ENCODE results near the gene SSBP2.

SSBP2 gene

DNA sequence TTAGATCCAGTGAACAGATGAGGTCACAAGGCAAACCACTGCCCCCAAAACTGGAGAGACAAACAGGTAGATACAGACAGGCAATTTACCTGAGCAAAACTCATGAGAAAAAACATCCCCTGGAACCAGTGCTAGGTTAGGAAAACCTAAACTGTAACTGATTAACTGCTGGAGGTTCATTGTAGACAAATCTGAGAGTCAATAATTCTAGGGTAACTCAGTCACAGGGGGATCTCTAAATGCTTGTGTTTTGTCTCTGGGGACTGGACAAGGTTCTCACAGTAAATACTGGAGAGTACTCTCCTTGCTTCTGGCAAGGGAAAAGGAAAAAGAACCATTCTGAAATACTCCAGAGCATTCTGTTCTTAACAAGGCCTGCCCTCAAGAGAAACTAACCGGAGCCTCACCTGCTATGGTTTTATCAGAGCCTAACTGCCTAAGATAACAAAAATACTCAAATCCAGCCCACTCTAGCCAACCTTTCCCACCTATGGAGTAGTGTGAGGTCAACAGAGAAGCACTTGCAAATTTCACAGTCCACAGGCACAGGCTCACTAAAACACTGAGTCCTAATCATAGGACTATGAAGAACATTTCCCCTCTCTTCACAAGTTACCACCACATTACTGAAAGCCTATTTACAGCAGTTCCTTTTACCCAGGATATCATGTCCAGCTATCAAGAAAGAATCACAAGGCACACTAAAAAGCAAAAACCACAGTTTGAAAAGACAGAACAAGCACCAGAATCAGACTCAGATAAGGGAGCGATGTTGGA, 217.1 kb downstream of the SSBP2 start:
- H3K9ac ChIP-seq (ENCODE audit: low read length) = no peak overlapping the region
- no peaks in the 10 kb centered on the region for H3K9me3 ChIP-seq (ENCODE audit: control insufficient read depth, low read length)
- H3K4me3 ChIP-seq (ENCODE audit: low read length) = no peak overlapping the region
- peaks cover 11% of the 10 kb centered on the region for H3K4me1 ChIP-seq (ENCODE audit: control insufficient read depth, insufficient read depth, low read length)
- H3K36me3 ChIP-seq (ENCODE audit: control insufficient read depth, insufficient read depth, low read length) = no peaks in the 10 kb centered on the region
- no peaks in the 10 kb centered on the region for H3K27me3 ChIP-seq (ENCODE audit: control insufficient read depth, insufficient read depth, low read length)

DNA sequence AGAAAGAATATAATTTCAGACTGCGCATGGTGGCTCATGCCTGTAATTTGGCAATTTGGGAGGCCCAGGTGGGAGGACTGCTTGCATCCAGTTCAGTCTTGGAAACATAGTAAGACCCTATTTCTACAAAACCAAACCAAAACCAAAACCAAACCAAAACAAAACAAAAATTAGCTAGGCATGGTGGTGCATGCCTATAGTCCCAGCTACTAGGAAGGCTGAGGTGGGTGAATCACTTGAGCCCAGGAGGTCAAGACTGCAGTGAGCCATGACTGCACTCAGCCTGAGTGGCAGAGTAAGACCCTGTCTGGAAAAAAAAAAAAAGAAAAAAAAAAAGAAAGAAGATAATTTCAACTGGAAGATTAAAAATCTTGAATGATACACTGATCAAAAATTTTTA, 220.0 kb downstream of the SSBP2 start:
- H3K27me3 ChIP-seq (ENCODE audit: control insufficient read depth, insufficient read depth, low read length) = no peaks in the 10 kb centered on the region
- no peak overlapping the region for H3K4me3 ChIP-seq (ENCODE audit: low read length)
- H3K9me3 ChIP-seq (ENCODE audit: control insufficient read depth, low read length) = no peaks in the 10 kb centered on the region
- no peak overlapping the region for H3K9ac ChIP-seq (ENCODE audit: low read length)
- no peaks in the 10 kb centered on the region for H3K36me3 ChIP-seq (ENCODE audit: control insufficient read depth, insufficient read depth, low read length)
- H3K4me1 ChIP-seq (ENCODE audit: control insufficient read depth, insufficient read depth, low read length) = peaks cover 11% of the 10 kb centered on the region

- no peak overlapping the region for H3K9ac ChIP-seq (ENCODE audit: low read length)
- H3K36me3 ChIP-seq (ENCODE audit: control insufficient read depth, insufficient read depth, low read length) = no peaks in the 10 kb centered on the region
- H3K4me1 ChIP-seq (ENCODE audit: control insufficient read depth, insufficient read depth, low read length) = no peaks in the 10 kb centered on the region
- H3K9me3 ChIP-seq (ENCODE audit: control insufficient read depth, low read length) = no peaks in the 10 kb centered on the region
- no peaks in the 10 kb centered on the region for H3K27me3 ChIP-seq (ENCODE audit: control insufficient read depth, insufficient read depth, low read length)
- no peak overlapping the region for H3K4me3 ChIP-seq (ENCODE audit: low read length)
Observed at GRCh38 chr5:81525690-81526089, 225.2 kb downstream of the SSBP2 start.

GRCh38 chr5:81524015-81524414, 226.9 kb downstream of the SSBP2 start:
- Histone ChIP-seq H3K36me3 (ENCODE audit: control insufficient read depth, insufficient read depth, low read length) (no peaks in the 10 kb centered on the region), H3K4me1 (ENCODE audit: control insufficient read depth, insufficient read depth, low read length) (no peaks in the 10 kb centered on the region), H3K9ac (ENCODE audit: low read length) (no peak overlapping the region), H3K4me3 (ENCODE audit: low read length) (no peak overlapping the region), H3K27me3 (ENCODE audit: control insufficient read depth, insufficient read depth, low read length) (no peaks in the 10 kb centered on the region), H3K9me3 (ENCODE audit: control insufficient read depth, low read length) (no peaks in the 10 kb centered on the region)

DNA sequence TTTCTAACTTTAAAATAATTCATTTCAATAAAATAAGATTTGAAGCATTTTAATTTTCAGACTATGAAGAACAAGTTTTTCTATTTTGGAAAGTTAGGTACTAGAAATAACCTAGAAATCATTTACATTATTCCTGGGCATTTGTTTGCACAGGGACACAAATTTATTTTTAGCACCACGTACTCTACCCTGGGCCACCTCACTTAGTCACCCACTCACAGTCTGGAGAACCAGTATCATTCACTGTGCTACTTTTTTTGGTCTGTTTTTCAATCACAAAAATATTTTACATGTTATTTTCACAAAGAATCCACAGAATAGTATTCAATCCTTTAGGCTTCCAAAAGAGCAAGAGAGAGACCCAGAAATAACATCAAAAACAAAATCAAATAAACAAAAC, 228.3 kb downstream of the SSBP2 start:
- H3K4me3 ChIP-seq (ENCODE audit: low read length) = no peak overlapping the region
- no peaks in the 10 kb centered on the region for H3K27me3 ChIP-seq (ENCODE audit: control insufficient read depth, insufficient read depth, low read length)
- no peak overlapping the region for H3K9ac ChIP-seq (ENCODE audit: low read length)
- no peaks in the 10 kb centered on the region for H3K36me3 ChIP-seq (ENCODE audit: control insufficient read depth, insufficient read depth, low read length)
- no peaks in the 10 kb centered on the region for H3K9me3 ChIP-seq (ENCODE audit: control insufficient read depth, low read length)
- no peaks in the 10 kb centered on the region for H3K4me1 ChIP-seq (ENCODE audit: control insufficient read depth, insufficient read depth, low read length)

GRCh38 chr5:81520769-81521168, 230.1 kb downstream of the SSBP2 start:
- no peak overlapping the region for H3K4me3 ChIP-seq (ENCODE audit: low read length)
- H3K4me1 ChIP-seq (ENCODE audit: control insufficient read depth, insufficient read depth, low read length) = no peaks in the 10 kb centered on the region
- H3K9me3 ChIP-seq (ENCODE audit: control insufficient read depth, low read length) = no peaks in the 10 kb centered on the region
- H3K27me3 ChIP-seq (ENCODE audit: control insufficient read depth, insufficient read depth, low read length) = no peaks in the 10 kb centered on the region
- no peaks in the 10 kb centered on the region for H3K36me3 ChIP-seq (ENCODE audit: control insufficient read depth, insufficient read depth, low read length)
- no peak overlapping the region for H3K9ac ChIP-seq (ENCODE audit: low read length)

GRCh38 chr5:81519217-81519905, 231.5 kb downstream of the SSBP2 start:
- no peaks in the 10 kb centered on the region for H3K4me1 ChIP-seq (ENCODE audit: control insufficient read depth, insufficient read depth, low read length)

GRCh38 chr5:81517462-81517861, 233.4 kb downstream of the SSBP2 start:
- Histone ChIP-seq H3K4me1 (ENCODE audit: control insufficient read depth, insufficient read depth, low read length) (no peaks in the 10 kb centered on the region), H3K9ac (ENCODE audit: low read length) (no peak overlapping the region), H3K9me3 (ENCODE audit: control insufficient read depth, low read length) (no peaks in the 10 kb centered on the region), H3K27me3 (ENCODE audit: control insufficient read depth, insufficient read depth, low read length) (no peaks in the 10 kb centered on the region), H3K4me3 (ENCODE audit: low read length) (no peak overlapping the region), H3K36me3 (ENCODE audit: control insufficient read depth, insufficient read depth, low read length) (no peaks in the 10 kb centered on the region)

More at GRCh38 chr5:81519217-81519905, 231.5 kb downstream of the SSBP2 start:
- no peak overlapping the region for H3K9ac ChIP-seq (ENCODE audit: low read length)
- H3K27me3 ChIP-seq (ENCODE audit: control insufficient read depth, insufficient read depth, low read length) = no peaks in the 10 kb centered on the region
- H3K36me3 ChIP-seq (ENCODE audit: control insufficient read depth, insufficient read depth, low read length) = no peaks in the 10 kb centered on the region
- no peak overlapping the region for H3K4me3 ChIP-seq (ENCODE audit: low read length)
- no peaks in the 10 kb centered on the region for H3K9me3 ChIP-seq (ENCODE audit: control insufficient read depth, low read length)

DNA sequence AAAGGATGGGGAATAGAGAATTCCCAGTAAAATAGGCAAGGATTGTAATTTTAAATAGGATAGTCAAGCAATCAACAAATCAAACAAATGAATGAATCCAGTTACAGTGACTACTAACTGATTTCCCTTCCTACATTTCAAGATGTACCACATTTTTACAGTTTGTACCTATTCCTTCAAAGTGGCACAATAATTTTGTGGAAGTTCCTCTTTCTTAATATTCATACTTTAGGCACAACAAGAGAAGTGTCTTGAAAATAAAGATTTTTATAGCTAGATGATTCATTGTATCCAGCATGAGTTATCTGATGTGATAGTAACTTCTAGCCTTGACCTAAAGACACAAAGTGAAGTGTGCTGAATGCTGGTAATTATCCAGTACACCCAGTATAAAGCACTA, 234.8 kb downstream of the SSBP2 start:
- Histone ChIP-seq H3K36me3 (ENCODE audit: control insufficient read depth, insufficient read depth, low read length) (no peaks in the 10 kb centered on the region), H3K9me3 (ENCODE audit: control insufficient read depth, low read length) (no peaks in the 10 kb centered on the region), H3K9ac (ENCODE audit: low read length) (no peak overlapping the region), H3K4me1 (ENCODE audit: control insufficient read depth, insufficient read depth, low read length) (no peaks in the 10 kb centered on the region), H3K4me3 (ENCODE audit: low read length) (no peak overlapping the region), H3K27me3 (ENCODE audit: control insufficient read depth, insufficient read depth, low read length) (no peaks in the 10 kb centered on the region)

DNA sequence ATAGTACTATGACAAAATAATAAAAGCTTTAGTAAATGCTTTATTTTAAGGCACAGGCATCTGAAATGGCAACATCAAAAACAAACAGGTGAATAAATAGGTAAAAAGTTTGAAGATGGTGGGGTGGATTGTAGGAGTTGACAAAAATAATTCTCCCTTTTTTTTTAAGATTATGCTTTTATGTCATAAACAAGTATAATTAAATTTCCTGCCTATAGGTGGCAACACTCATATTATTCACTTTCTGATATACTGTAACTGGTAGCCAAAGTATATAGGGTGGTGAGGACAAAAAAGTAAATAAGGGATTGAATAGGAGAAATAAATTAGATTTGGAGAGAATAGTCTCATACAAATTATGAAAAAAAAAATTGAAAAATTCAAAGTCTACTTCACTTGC, 236.9 kb downstream of the SSBP2 start:
- H3K9me3 ChIP-seq (ENCODE audit: control insufficient read depth, low read length) = no peaks in the 10 kb centered on the region
- H3K27me3 ChIP-seq (ENCODE audit: control insufficient read depth, insufficient read depth, low read length) = no peaks in the 10 kb centered on the region
- H3K9ac ChIP-seq (ENCODE audit: low read length) = no peak overlapping the region
- no peaks in the 10 kb centered on the region for H3K4me1 ChIP-seq (ENCODE audit: control insufficient read depth, insufficient read depth, low read length)
- H3K36me3 ChIP-seq (ENCODE audit: control insufficient read depth, insufficient read depth, low read length) = no peaks in the 10 kb centered on the region
- H3K4me3 ChIP-seq (ENCODE audit: low read length) = no peak overlapping the region

- no peaks in the 10 kb centered on the region for H3K4me1 ChIP-seq (ENCODE audit: control insufficient read depth, insufficient read depth, low read length)
- H3K36me3 ChIP-seq (ENCODE audit: control insufficient read depth, insufficient read depth, low read length) = no peaks in the 10 kb centered on the region
- no peak overlapping the region for H3K9ac ChIP-seq (ENCODE audit: low read length)
- H3K9me3 ChIP-seq (ENCODE audit: control insufficient read depth, low read length) = no peaks in the 10 kb centered on the region
- H3K27me3 ChIP-seq (ENCODE audit: control insufficient read depth, insufficient read depth, low read length) = no peaks in the 10 kb centered on the region
- no peak overlapping the region for H3K4me3 ChIP-seq (ENCODE audit: low read length)
Observed at GRCh38 chr5:81513473-81513872, 237.4 kb downstream of the SSBP2 start.

- Histone ChIP-seq H3K4me1 (ENCODE audit: control insufficient read depth, insufficient read depth, low read length) (no peaks in the 10 kb centered on the region), H3K9me3 (ENCODE audit: control insufficient read depth, low read length) (no peaks in the 10 kb centered on the region), H3K36me3 (ENCODE audit: control insufficient read depth, insufficient read depth, low read length) (no peaks in the 10 kb centered on the region), H3K4me3 (ENCODE audit: low read length) (no peak overlapping the region), H3K27me3 (ENCODE audit: control insufficient read depth, insufficient read depth, low read length) (no peaks in the 10 kb centered on the region), H3K9ac (ENCODE audit: low read length) (no peak overlapping the region)
Observed at GRCh38 chr5:81506900-81507588, 243.9 kb downstream of the SSBP2 start.

Data from mucosa of stomach (tissue), 1 donor.